HG03095 (cell line): ENCODE results near the gene PTGES3L.
"Not testable (repeated sequence)": the region's sequence is repeated elsewhere in the genome, so short reads cannot be mapped to it uniquely, and the experiment has no call there.

Experiments
- ATAC-seq: cut with Tn5 transposase; IDR thresholded peaks from one replicate; pipeline ENCODE4 v1.9.1; 2021; ENCODE audit warnings: moderate library complexity; ENCODE audit not compliant: unreplicated experiment

Gene PTGES3L

GRCh38 chr17:43014649-43015542 is 35.0 kb upstream of the PTGES3L start:
- ATAC-seq: no peak

GRCh38 chr17:43014020-43014648 is 34.3 kb upstream of the PTGES3L start:
- ATAC-seq: no peak

DNA sequence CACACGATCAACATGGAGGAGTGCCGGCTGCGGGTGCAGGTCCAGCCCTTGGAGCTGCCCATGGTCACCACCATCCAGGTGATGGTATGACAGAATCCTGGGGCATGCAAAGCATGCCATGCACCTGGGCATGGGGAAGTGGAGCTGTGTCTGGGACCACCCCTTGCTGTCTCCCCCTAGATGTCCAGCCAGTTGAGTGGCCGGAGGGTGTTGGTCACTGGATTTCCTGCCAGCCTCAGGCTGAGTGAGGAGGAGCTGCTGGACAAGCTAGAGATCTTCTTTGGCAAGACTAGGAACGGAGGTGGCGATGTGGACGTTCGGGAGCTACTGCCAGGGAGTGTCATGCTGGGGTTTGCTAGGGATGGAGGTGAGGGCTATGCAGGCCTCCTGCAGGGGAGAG is 33.4 kb upstream of the PTGES3L start:
- no peak for ATAC-seq

GRCh38 chr17:43011728-43012472 is 32.0 kb upstream of the PTGES3L start:
- ATAC-seq: no peak

- no peak for ATAC-seq
Observed at GRCh38 chr17:43010667-43011308, 30.9 kb upstream of the PTGES3L start.

- peak; percentile 82 for ATAC-seq
Observed at GRCh38 chr17:43006639-43007551, 27.0 kb upstream of the PTGES3L start, which contains the start of gene IFI35. TSS of gene IFI35 (plus strand) at chr17:43006784. CDS start at chr17:43006948, 164 bp downstream.

DNA sequence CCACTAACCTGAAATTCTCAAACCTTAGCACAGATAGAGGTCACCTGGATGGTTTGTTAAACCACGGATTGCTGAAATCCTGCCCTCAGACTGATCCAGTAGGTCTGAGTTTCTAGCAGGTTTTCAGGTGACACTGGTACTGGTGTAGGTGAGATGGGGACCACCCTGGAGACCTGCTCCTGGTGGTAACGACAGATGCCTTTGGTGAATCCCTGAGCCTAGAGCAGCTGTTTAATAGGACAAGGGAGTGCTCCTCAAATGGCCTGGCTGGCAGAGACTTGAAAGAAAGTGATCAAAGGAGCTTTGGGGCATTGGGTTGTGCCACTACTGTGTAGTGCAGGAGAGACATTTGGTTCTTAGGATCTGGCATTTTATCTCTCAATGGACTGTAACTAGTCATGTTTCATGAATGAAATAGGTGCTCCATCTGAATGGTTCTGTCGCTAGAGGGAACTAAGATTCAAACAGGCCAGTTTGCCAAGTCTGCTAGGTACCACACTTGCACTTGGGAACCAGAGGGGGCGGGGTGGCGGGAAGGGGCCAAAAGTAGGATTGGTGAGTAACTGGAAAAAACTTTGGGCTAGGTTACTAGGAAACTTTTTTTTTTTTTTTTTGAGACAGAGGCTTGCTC is 23.8 kb upstream of the PTGES3L start:
- ATAC-seq: no peak

DNA sequence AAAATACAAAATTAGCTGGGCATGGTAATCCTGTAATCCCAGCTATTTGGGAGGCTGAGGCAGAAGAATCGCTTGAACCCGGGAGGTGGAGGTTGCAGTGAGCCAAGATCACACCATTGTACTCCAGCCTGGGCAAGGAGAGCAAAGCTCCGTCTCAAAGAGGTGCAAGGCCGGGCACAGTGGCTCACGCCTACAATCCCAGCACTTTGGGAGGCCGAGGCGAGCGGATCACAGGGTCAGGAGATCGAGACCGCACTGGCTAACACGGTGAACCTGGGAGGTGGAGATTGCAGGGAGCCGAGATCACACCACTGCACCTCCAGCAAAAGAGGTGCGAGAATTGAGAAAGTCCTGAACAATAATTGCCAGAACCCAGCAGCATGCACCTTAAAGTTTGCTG is 21.0 kb upstream of the PTGES3L start:
- not testable (repeated sequence) for ATAC-seq

DNA sequence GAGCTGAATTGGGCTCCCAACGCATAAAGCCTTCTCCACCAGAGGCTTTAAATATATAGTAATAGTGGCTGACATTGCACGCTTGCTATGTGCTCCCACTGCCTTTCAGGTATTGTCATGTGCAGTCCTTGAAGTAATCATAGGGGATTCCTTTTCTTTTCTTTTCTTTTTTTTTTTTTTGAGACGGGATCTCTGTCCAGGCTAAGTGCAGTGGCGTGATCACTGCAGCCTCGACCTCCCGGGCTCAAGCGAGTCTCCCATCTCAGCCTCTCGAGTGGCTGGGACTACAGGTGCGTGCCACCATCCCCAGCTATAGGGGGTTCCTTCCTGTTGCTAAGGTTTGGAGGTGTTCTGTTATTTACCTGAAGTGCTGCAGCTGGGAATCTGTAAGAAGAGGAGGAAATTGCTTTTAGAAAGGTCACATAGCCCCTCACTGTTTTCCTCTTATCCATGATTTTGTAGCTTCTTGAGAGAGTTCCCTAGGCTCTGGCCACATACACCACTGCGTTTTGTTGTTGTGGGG is 19.2 kb upstream of the PTGES3L start:
- ATAC-seq: no peak

DNA sequence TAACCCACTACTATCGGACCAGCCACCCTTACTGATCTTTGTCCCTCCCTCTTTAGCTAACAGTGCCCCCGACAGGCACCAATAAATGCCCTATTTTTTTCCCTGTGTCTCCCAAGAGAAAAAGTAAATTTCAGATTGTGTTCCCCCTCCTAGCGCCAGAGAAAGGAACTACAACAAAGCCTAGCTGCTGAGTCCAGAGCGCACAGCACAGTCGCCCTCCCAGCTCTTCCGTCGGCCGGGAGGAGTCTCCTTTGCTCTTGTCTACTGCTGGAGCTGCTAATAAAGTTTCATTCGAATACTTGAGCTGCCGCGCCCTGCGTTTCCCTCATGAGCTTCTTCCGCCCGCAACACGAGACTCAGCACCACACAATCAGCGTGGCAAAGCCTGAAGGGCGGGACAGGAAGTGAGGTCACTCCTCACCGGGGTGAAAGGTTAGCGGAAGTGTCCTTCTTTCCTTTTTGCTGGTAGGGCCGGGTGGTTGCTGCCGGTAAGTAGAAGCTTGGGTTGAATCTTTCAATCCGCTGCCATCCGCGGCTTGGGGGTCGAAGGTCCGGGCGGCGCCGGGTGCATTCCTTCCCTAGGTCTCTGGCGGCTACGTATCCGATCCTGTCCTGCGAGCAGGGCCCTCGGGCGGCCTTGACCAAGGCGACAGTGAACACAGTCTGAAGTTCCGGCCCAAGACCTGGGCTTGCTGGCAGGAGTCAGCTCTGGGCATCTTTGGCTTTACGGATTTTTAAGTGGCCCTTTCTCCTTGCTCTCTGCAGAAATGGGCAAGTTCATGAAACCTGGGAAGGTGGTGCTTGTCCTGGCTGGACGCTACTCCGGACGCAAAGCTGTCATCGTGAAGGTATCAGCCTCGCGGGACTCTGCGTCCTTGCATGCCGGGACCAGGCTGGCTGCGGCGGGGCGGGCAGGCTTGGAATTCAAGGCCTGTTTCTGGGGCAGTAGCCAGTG is 18.4 kb upstream of the PTGES3L start, which contains the start of gene RPL27:
TSS of gene RPL27 (plus strand) at position 436 of the 955 bp plus-strand sequence. CDS start at position 768, 332 bp downstream.
- peak; percentile 88 for ATAC-seq

DNA sequence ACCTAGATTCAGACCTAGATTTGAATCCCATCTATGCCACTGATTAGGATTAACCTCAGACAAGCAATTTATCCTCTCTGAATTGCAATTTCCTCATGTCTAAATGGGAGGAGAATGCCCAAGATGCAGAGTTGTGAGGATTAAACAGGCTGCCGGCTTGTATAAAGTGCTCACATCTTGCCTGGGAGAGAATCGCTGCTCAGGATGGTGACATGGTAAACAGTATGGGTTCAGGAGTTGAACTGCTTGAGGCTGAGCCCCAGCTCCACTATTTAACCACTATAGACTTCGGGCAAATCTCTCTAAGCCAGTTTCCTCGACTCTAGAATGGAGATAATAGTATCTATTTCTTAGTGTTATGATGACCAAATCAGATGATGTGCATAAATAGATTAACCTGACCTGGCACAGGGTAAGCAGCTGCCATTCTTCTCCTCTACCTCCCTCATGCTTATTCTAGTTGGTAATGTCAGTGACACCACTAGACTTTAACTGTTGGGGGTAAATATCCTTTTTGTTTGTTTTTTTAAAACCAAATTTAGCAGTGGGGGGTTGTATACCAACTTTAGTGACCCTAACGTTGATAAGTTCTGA is 17.6 kb upstream of the PTGES3L start:
- no peak for ATAC-seq

- not testable (repeated sequence) for ATAC-seq
Observed at GRCh38 chr17:42993913-42994312, 14.0 kb upstream of the PTGES3L start.

DNA sequence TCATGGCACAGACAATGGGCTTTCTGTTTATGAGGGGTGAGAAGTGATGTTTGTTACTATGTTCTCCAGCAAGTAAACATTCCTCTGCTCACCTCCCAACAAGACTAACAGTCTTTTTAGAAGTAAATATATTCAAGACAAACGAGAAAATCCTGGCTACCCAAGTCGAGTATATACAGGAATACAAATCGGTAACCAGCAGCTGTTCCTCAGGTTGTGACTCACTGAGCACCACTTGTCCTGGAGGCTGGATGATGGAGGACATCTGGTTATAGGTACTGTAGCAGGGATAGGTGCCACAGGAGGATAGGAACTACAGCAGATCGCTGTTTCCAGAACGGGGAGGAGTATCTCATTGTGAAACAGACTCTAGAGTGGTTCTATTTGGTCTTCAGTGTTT is 13.0 kb upstream of the PTGES3L start:
- ATAC-seq: no peak

DNA sequence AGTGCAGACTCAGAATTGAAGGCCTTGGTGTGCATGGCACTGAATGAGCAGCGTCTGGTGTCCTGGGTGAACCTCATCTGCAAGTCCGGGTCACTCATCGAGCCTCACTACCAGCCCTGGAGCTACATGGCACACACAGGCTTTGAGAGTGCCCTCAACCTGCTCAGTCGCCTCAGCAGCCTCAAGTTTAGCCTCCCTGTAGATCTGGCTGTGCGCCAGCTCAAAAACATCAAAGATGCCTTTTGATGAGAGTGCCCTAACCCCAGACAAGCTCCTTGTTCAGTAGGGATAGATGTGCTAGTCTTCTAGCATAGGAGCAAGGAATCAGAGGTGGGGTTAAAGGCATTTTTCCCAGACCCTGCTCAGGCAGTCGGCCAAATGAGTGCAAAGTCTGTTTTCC is 11.6 kb upstream of the PTGES3L start:
- ATAC-seq: no peak

DNA sequence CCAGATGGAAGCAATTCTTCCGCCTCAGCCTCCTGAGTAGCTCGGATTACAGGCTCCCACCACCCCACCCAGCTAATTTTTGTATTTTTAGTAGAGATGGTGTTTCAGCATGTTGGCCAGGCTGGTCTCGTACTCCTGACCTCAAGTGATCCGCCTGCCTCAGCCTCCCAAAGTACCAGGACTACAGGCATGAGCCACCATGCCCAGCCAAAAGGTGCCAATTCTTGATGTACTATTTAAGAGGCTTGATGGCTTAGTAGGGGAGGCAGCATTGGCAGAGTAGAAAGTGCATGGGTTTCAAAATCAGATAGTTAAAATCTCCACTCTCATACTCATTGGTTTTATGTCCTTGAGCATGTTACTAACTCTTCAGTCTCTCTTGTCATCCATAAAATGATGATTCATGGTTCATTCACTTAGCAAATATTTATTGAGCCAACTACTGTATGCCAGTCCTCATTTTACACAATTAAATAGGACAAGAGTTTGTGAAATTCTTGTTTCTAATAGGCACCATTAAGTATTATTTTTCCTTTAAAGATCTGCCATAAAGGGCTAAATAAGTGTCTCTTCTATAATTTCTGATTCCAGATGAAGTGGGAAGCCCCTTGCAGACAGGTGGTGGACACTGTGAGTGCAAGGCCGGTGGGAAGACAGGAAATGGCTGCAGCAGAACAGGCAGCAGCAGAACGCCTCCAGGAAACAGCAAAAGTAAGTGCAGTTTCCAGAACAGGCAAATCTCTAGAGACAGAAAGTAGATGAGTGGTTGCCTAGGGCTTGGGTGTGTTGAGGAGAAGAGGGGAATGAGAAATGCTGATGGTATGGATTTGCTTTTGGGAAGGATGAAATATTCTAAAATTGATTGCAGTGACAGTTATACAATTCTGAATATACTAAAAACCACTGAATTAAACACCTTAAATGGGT is 10.1 kb upstream of the PTGES3L start:
- ATAC-seq: no peak

- ATAC-seq: no peak
Observed at GRCh38 chr17:42989141-42989540, 9.3 kb upstream of the PTGES3L start.

GRCh38 chr17:42985225-42985624 is 5.3 kb upstream of the PTGES3L start:
- no peak for ATAC-seq
